ENCODE results near the gene CEP104. TPM values are rescaled to one million over a fixed set of nuclear protein-coding genes. Genes with fewer than 3 reads are reported as not detected.
A peak's percentile ranks its signal among the peaks of the same experiment; 100 is the strongest.

CEP104 gene
- total RNA-seq, 1 experiment from 2014 or later, result 34.5 TPM

DNA sequence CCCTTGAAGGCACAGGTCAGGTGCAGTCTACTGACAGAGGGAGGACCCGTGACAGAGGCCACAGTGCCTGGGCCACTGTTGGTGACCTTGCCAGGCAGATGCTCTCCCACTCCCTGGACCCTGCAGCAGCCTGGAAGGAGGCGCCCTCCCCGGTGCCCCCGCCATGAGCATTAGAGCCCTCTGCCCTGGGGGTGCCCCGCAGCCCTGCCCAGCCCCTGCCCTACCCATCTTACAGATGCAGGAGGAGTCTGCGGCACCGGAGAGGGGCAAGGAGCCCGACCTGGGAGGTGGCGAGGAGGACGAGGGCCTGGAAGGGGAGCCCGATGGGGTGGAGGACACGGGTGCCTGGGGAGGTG is 94.2 kb downstream of the CEP104 start:
- Histone ChIP-seq H3T11ph (ENCODE audit: low read length) (no peak overlapping the region), H4K20me1 (ENCODE audit: control insufficient read depth, insufficient read depth, insufficient read length) (no peaks in the 10 kb centered on the region), H3K4ac (ENCODE audit: low read depth, low read length) (no peak overlapping the region), H4K91ac (ENCODE audit: insufficient read length, low read depth, low read length) (no peak overlapping the region), H3K23me2 (ENCODE audit: insufficient read length, low read depth, low read length, poor library complexity, severe bottlenecking) (no peaks in the 10 kb centered on the region), H3K27me3 (ENCODE audit: insufficient read depth, low read length) (no peaks in the 10 kb centered on the region), H3K27ac (ENCODE audit: insufficient read length, low read depth, low read length) (no peak overlapping the region), H3K56ac (ENCODE audit: insufficient read length, low read depth, low read length) (no peak overlapping the region), H2BK120ac (ENCODE audit: low read depth, low read length, poor library complexity, severe bottlenecking) (no peak overlapping the region), H3K79me2 (ENCODE audit: insufficient read depth, low read length) (no peaks in the 10 kb centered on the region), H2AFZ (ENCODE audit: low read length) (no peak overlapping the region), H4K8ac (replicated peaks; ENCODE audit: insufficient read length, low read depth, low read length) (no peak overlapping the region), H3K9ac (ENCODE audit: extremely low read depth, insufficient read length, low read length) (no peak overlapping the region), H3K9me3 (ENCODE audit: control insufficient read depth, low read depth, low read length) (no peaks in the 10 kb centered on the region), H2AK5ac (ENCODE audit: insufficient read length, low read length) (no peak overlapping the region), H2BK20ac (ENCODE audit: low read depth, low read length, poor library complexity, severe bottlenecking) (no peak overlapping the region), H2BK5ac (ENCODE audit: insufficient read length, low read length) (no peak overlapping the region), H3K18ac (ENCODE audit: insufficient read length, low read depth, low read length) (no peak overlapping the region), H3K4me1 (ENCODE audit: insufficient read depth, low read length) (no peaks in the 10 kb centered on the region), H3K23ac (ENCODE audit: insufficient read length, low read depth, low read length) (no peak overlapping the region), H3K79me1 (ENCODE audit: insufficient read depth, low read depth, low read length, poor library complexity, severe bottlenecking) (no peaks in the 10 kb centered on the region), H4K5ac (ENCODE audit: insufficient read length, low read depth, low read length) (no peak overlapping the region), H3K4me2 (ENCODE audit: insufficient read depth, insufficient read length, low read length) (no peak overlapping the region), H2BK12ac (ENCODE audit: insufficient read length, low read depth, low read length) (no peak overlapping the region), H3K14ac (ENCODE audit: insufficient read depth, low read length) (peak overlapping the region; percentile 22; the same call in 1 of the 2 replicates), H2BK15ac (ENCODE audit: low read depth, low read length) (no peak overlapping the region)
- H3K4me3 Mint-ChIP-seq, result no peak overlapping the region
- peaks cover 63% of the 10 kb centered on the region for H3K27me3 Mint-ChIP-seq (ENCODE audit: low read depth)
- peaks cover 3 to 6% of the 10 kb centered on the region in 2 experiments for H3K4me1 Mint-ChIP-seq
- H3K36me3 Mint-ChIP-seq (ENCODE audit: insufficient read depth in 1 of 3, low read depth in 3 of 3), result peaks cover 2 to 17% (median 11%) of the 10 kb centered on the region in 3 experiments; a peak in 6 of 7 replicates
- H3K9me3 Mint-ChIP-seq, result peaks cover 24 to 32% of the 10 kb centered on the region in 2 experiments
- no peak for DNase-seq
- no peak overlapping the region for H3K27ac Mint-ChIP-seq
- WGBS (ENCODE audit: extremely low coverage, insufficient read length, low lambda C conversion rate), result no CpG with 5 or more reads among the region's 12 CpGs
- TF ChIP-seq, protein P1, sequence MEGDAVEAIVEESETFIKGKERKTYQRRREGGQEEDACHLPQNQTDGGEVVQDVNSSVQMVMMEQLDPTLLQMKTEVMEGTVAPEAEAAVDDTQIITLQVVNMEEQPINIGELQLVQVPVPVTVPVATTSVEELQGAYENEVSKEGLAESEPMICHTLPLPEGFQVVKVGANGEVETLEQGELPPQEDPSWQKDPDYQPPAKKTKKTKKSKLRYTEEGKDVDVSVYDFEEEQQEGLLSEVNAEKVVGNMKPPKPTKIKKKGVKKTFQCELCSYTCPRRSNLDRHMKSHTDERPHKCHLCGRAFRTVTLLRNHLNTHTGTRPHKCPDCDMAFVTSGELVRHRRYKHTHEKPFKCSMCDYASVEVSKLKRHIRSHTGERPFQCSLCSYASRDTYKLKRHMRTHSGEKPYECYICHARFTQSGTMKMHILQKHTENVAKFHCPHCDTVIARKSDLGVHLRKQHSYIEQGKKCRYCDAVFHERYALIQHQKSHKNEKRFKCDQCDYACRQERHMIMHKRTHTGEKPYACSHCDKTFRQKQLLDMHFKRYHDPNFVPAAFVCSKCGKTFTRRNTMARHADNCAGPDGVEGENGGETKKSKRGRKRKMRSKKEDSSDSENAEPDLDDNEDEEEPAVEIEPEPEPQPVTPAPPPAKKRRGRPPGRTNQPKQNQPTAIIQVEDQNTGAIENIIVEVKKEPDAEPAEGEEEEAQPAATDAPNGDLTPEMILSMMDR (conservative IDR thresholded peaks at IDR 0.05), result no peak

Measured in H9 (cell line).